Osteoblast (primary cell): ENCODE measurements around the gene IST1. TPM values are rescaled to one million over a fixed set of nuclear protein-coding genes. Genes with fewer than 3 reads are reported as not detected.

ENCODE experiments used
- DNase-seq: peaks from one replicate; pipeline ENCODE4 v3.0.0; 2011; ENCODE audit warnings: low spot score, mixed read lengths; ENCODE audit not compliant: insufficient read length; ENCODE audit errors: missing footprints
- H2AFZ ChIP-seq: 2 replicates; pipeline ENCODE4 v1.6.0; 2011; ENCODE audit warnings: mild to moderate bottlenecking, low read length
- H3K27ac ChIP-seq: 2 replicates; pipeline ENCODE4 v1.5.1; 2011; ENCODE audit warnings: mild to moderate bottlenecking, low read depth, low read length, moderate library complexity
- H3K27me3 ChIP-seq: 2 replicates; pipeline ENCODE4 v1.6.0; 2012; ENCODE audit warnings: mild to moderate bottlenecking, control low read depth, inconsistent platforms, low read length, moderate library complexity; ENCODE audit not compliant: insufficient read depth
- H3K36me3 ChIP-seq: 2 replicates; pipeline ENCODE4 v1.5.1; 2011; ENCODE audit warnings: mild to moderate bottlenecking, low read length, control low read depth, moderate library complexity; ENCODE audit not compliant: insufficient read depth
- H3K4me1 ChIP-seq: 2 replicates; pipeline ENCODE4 v1.5.1; 2011; ENCODE audit warnings: mild to moderate bottlenecking, low read length, control low read depth, moderate library complexity; ENCODE audit not compliant: insufficient read depth
- H3K4me2 ChIP-seq: 2 replicates; pipeline ENCODE4 v1.6.0; 2011; ENCODE audit warnings: mild to moderate bottlenecking, low read length; ENCODE audit not compliant: insufficient read depth
- H3K4me3 ChIP-seq: fragments of 200-600 bp; sonication (generic); 3 replicates; pipeline ENCODE4 v1.5.1; 2012; ENCODE audit warnings: mild to moderate bottlenecking, low read length, inconsistent platforms; ENCODE audit not compliant: insufficient read depth
- H3K79me2 ChIP-seq: 2 replicates; pipeline ENCODE4 v1.6.0; 2012; ENCODE audit warnings: mild to moderate bottlenecking, low read length, control low read depth, inconsistent platforms; ENCODE audit not compliant: insufficient read depth
- H3K9me3 ChIP-seq: 2 replicates; pipeline ENCODE4 v1.5.1; 2011; ENCODE audit warnings: low read depth, low read length, control low read depth
- H4K20me1 ChIP-seq: 2 replicates; pipeline ENCODE4 v1.6.0; 2012; ENCODE audit warnings: mild to moderate bottlenecking, low read length, control low read depth; ENCODE audit not compliant: insufficient read depth
- CTCF ChIP-seq: IDR thresholded peaks from 2 replicates; pipeline ENCODE4 v1.5.1; 2011; ENCODE audit warnings: mild to moderate bottlenecking, low read depth, low read length, moderate library complexity; ENCODE audit errors: extremely low read depth
- total RNA-seq: library from RNA; depleted of rRNA; stranded (reverse); fragments of >200 nt; gene quantifications from 2 replicates; pipeline ENCODE4 v1.2.3, GENCODE V29; 2012

Gene IST1
- total RNA-seq, 1 donor = 229 TPM

GRCh38 chr16:71966932-71967331, 71.6 kb downstream of the IST1 start:
- no peak for DNase-seq
- H3K27ac ChIP-seq = no peak overlapping the region

GRCh38 chr16:71969353-71969752, 74.0 kb downstream of the IST1 start:
- no peak overlapping the region for H3K4me2 ChIP-seq
- no peak for DNase-seq
- H3K36me3 ChIP-seq = no peaks in the 10 kb centered on the region
- no peaks in the 10 kb centered on the region for H4K20me1 ChIP-seq
- H3K4me1 ChIP-seq = no peaks in the 10 kb centered on the region
- H3K79me2 ChIP-seq = no peaks in the 10 kb centered on the region
- H3K9me3 ChIP-seq = no peaks in the 10 kb centered on the region
- H3K27me3 ChIP-seq = peaks cover 4% of the 10 kb centered on the region
- no peak for TF ChIP-seq CTCF
- no peak overlapping the region for H3K4me3 ChIP-seq
- H2AFZ ChIP-seq = no peak overlapping the region
- H3K27ac ChIP-seq = no peak overlapping the region

More at GRCh38 chr16:71966932-71967331, 71.6 kb downstream of the IST1 start:
- Histone ChIP-seq H3K4me1 (no peaks in the 10 kb centered on the region), H3K27me3 (peaks cover 4% of the 10 kb centered on the region), H3K4me2 (no peak overlapping the region), H2AFZ (no peak overlapping the region), H3K36me3 (no peaks in the 10 kb centered on the region), H3K79me2 (no peaks in the 10 kb centered on the region), H3K4me3 (no peak overlapping the region), H4K20me1 (no peaks in the 10 kb centered on the region), H3K9me3 (no peaks in the 10 kb centered on the region)
- TF ChIP-seq CTCF = no peak

GRCh38 chr16:71971571-71971970, 76.2 kb downstream of the IST1 start:
- H3K36me3 ChIP-seq = no peaks in the 10 kb centered on the region
- no peaks in the 10 kb centered on the region for H3K79me2 ChIP-seq
- no peak overlapping the region for H3K4me2 ChIP-seq
- no peak for TF ChIP-seq CTCF
- no peak for DNase-seq
- no peaks in the 10 kb centered on the region for H3K4me1 ChIP-seq
- no peak overlapping the region for H2AFZ ChIP-seq
- H3K27ac ChIP-seq = no peak overlapping the region
- no peaks in the 10 kb centered on the region for H3K9me3 ChIP-seq
- no peaks in the 10 kb centered on the region for H3K27me3 ChIP-seq
- H4K20me1 ChIP-seq = no peaks in the 10 kb centered on the region
- H3K4me3 ChIP-seq = no peak overlapping the region

GRCh38 chr16:71972356-71972755, 77.0 kb downstream of the IST1 start:
- Histone ChIP-seq H2AFZ (no peak overlapping the region), H4K20me1 (no peaks in the 10 kb centered on the region), H3K4me3 (no peak overlapping the region), H3K9me3 (no peaks in the 10 kb centered on the region), H3K4me1 (no peaks in the 10 kb centered on the region), H3K36me3 (no peaks in the 10 kb centered on the region), H3K27ac (no peak overlapping the region), H3K4me2 (no peak overlapping the region), H3K27me3 (no peaks in the 10 kb centered on the region), H3K79me2 (no peaks in the 10 kb centered on the region)
- no peak for TF ChIP-seq CTCF
- no peak for DNase-seq
